Stimulated activated CD8-positive, alpha-beta memory T cell treated with anti-CD3 and anti-CD28 coated beads, Interleukin-7, amount 100 ng/mL, for 48 hours (primary cell): ENCODE results near the gene C17orf113.
"Not testable (repeated sequence)": the region's sequence is repeated elsewhere in the genome, so short reads cannot be mapped to it uniquely, and the experiment has no call there.

Experiments used
- DNase-seq, 2 donors: peaks; one replicate each; pipeline ENCODE4 v3.0.0-alpha.2; 2020; ENCODE audit warnings: low read depth in 1 of 2; ENCODE audit errors: extremely low read depth in 1 of 2

C17orf113 gene

DNA sequence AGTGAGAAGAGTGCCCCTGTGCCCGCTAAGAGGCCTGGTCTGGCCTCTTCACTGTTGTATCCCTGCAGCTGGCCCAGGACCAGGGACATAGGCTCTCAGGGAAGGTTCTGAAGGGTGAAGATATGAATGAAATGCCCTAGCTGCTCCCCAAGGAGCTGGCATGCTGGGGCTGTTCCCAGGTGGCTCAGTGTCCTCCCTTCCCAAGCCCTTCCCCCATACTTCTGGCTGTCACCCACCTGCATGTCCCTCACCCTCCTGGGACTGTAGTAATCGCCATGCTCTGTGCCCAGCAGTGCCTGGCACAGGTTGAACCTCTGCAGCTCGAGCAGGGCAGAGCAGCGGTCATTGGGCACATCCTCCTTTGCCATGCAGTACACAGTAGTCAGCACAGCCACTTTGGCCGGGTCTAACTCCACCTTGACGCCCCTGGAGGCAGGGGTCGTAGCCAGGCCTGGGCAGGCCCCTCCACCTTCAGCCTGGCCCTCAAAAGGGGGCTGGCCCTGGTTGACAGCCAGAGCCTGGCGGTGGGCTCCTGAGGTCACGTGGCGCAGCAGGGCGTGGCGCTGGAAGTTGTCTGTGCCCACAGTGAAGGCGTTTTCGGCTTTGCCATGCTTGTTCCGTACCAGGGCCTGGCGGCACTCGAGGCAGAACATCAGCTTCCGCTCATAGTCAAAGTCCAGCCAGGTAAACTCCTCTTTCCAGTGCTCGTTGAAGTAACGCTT is 7.6 kb downstream of the C17orf113 start:
- DNase-seq, result no peak

DNA sequence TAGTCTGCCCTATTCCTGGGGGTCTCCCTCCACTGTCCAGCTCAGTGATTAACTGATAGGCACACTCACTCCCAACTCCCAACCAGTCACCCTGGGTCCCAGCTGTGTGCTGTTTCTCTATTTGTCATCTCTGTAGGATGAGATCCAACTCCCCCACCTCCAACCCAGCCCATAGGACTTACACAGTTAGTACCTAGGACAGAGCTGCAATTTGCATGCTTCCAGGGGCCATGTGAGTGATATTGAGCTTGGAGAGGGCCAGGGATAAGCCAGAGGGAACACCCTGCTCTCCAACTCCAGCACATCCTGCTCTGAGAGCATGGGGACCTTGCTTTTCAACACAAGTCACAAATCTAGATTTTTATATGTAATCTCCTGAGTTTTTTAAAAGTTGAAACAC is 8.8 kb downstream of the C17orf113 start:
- no peak for DNase-seq

DNA sequence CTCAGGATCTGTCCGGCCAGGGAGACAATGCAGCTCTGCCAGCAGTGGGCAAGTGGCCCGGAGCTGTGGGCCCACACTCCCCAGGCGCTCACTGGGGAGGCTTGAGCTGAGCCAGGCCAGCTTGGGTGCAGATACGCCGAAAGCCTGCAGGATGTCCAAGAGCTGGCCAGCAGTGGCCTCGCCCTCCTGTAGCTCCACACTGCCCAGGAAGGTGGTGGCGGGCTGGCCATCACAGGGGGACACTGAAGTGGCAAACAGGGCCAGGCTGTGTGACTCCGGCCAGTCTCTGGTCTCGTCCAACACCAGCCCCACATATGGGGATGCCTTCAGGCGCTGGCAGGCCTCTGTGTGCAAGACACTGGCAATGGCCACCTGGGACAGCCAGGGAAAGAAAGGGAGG is 9.6 kb downstream of the C17orf113 start:
- DNase-seq, result no peak

GRCh38 chr17:42039794-42040763 is 10.3 kb downstream of the C17orf113 start:
- no peak for DNase-seq

DNA sequence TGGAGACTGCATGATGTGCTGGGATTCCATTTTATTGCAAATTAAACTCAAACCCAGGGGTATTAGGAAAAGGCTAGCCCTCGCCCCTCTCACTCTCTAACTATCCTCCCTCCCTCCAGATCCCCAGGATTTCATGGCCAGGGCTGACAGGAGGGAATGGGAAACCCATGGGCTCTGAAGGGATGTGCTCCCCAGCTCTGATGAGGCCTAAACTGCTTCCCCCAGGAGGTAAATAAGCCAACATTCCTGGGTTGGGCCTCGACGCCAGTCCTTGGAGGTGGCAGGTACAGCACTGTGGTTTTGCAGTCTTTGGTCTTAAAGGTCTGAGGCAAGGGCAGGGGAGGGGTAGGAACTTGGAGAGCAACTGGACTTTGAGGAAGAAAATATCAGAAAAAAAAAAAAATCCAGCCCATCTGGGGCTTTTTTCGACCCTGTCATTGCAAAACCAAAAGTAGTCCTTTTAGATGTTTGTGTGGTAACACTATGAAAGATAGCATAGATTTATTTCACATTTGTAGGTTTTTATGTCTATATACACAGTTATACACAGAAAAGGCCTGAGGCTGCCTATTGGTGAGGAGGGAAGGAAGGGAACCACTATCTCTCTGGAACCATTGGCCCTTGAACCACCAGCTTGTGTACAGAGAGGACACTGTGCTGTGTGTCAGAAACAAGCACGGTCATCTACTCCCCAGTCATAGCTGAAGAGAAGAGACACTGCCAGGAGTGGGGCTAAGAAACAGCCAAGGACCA is 12.0 kb downstream of the C17orf113 start:
- DNase-seq, result no peak

GRCh38 chr17:42034059-42034458 is 16.3 kb downstream of the C17orf113 start:
- DNase-seq, result no peak

DNA sequence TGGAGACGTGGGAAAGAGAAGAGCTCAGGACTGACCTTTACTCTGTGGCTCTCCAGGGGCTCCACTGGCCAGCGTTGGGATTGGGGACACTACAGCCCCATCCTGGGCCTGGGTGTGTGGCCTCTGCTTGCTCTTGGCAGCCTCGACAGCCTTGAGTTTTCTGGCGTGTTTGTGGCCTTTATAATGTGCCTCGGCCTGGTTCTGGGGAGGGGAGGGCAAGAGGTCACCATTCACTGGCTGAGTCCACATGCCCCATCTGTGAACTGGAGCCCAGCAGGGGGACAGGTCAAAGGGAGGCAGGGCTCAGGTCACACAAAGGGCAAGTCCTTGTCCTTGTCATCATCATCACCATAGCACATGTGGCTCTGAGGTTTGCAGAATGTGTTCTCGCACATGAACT is 18.8 kb downstream of the C17orf113 start:
- no peak for DNase-seq

- no peak for DNase-seq
Observed at GRCh38 chr17:42028791-42029127, 21.6 kb downstream of the C17orf113 start.

DNA sequence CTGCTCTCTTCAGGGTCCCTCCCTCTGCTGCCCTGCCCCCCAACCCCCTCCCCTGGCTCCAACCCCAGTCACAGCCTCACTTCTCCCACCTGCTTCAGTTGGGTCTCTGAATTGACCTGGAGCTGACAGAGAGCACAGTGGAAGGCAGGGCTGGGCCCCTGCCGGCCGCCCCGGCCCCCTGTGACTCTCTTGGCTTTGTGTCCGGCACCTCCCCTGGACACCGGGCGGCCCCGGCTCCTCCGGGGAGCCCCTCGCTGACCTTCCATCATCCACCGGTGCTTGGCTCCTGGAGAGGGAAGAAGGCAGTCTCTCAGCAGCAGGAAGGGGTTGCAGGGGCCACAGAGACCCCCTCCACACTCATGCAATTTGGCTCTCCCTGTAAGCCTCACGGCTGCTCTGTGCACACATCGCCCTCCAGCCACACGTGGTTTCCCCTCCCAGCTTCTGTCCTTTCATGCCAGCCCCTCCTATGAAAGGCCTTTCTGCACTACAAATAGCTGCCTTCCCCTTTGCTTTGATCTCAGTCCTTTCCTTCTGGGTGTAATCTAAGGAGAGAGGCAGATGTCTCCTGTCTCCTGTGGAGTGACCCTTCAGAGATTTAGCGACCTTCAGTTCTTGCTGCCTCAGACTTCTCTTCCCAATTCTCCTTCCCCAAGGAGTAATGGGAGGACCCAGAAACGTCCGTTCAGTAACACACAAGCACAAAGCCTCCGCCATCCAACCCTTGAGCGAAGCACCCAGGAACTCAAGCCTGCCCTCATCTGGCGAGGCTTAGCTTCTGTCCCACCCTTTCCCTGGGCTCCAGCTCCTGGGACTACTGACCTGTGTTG is 22.2 kb downstream of the C17orf113 start:
- no peak for DNase-seq

DNA sequence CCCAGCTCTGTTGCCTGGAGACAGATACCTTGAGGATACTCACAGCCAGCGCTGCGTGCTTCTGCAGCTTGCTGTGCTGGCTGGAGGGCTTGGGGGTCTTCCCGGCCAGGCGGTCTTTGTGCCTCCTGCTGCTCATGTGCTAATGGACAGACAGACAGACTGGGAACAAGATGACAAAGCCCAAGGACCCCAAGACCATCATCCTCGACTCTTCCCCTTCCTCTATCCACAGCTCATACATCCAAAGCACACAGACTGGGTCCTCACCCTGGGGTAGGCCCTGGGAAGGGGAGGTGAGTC is 22.9 kb downstream of the C17orf113 start:
- DNase-seq, result no peak

DNA sequence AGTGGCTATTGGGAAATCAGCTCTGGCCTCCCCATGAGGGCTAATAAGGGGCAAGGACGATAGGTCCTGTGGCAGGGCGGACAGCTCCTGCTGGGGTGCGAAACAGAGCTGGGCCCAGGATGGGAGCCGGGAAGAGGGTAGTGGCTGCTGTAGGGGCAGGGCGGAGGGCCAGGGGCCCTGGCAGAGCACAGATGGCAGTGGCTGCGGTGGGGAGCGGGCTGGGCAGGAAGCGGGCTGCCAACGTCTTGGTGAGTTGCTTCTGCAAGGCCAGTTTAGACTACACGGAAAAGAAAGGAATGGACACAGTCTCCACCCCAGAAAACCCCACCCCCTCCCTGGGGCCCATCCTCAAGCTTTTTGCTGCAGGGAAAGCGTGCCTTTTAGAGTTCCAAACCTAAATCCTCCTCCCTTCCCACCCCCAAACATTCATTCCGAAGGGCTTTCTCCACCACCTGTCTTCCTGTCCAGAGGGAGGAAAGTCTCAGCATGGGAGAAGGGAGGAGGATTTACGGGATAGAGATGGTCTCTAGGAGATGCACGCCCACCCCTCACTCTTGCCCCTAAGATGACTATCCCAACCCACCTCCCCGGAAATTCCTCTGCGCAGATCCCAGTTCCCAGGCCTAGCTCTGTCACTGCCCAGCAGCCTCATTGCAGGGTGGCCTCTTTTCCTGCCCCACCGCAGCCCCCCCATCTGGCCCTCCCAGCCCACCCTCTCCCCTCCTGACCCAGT is 23.4 kb downstream of the C17orf113 start:
- DNase-seq, result no peak

GRCh38 chr17:42025936-42026335 is 24.5 kb downstream of the C17orf113 start:
- no peak for DNase-seq

DNA sequence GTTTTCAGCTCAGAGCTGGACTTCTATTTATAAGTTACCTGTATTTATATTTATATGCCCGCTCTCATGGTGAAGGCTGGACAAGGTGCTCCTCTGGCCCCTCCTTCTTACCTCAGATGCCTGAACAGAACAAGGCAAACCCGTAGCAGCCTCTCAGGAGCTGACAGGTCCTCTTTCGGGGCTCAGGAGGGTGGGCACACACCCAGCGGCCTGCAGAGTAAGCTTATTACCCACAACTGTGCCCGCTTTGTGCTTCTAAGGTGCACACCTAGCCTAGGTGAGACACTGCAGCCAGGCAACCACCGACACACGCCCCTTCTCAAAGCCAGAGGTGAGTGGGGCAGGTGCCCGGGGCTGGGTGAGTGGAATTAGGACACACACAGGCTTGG is 25.2 kb downstream of the C17orf113 start:
- no peak for DNase-seq

GRCh38 chr17:42023524-42024349 is 26.7 kb downstream of the C17orf113 start:
- no peak for DNase-seq

DNA sequence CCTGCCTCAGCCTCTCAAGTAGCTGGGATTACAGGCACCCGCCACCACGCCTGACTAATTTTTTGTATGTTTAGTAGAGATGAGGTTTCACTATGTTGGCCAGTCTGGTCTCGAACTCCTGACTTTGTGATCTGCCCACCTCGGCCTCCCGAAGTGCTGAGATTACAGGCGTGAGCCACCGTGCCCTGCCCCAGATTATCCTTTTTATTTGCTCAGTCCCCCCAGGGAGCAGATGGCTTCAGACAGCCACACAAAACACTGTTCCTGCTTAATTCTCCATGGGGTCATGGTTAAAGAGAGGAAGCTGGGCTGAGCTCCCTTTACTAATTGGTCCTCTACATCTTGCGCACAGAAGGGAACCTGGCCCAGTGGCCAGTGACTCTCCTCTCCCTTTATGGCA is 29.6 kb downstream of the C17orf113 start:
- DNase-seq, result not testable (repeated sequence)

- DNase-seq, result peak; percentile 92 to 95
Observed at GRCh38 chr17:42019509-42020404, 30.6 kb downstream of the C17orf113 start, which contains the start of gene NKIRAS2. Gene NKIRAS2 (plus strand): TSS chr17:42020090. CDS start chr17:42021578, 1,488 bp downstream.

GRCh38 chr17:42018988-42019387 is 31.4 kb downstream of the C17orf113 start:
- DNase-seq, result no peak

DNA sequence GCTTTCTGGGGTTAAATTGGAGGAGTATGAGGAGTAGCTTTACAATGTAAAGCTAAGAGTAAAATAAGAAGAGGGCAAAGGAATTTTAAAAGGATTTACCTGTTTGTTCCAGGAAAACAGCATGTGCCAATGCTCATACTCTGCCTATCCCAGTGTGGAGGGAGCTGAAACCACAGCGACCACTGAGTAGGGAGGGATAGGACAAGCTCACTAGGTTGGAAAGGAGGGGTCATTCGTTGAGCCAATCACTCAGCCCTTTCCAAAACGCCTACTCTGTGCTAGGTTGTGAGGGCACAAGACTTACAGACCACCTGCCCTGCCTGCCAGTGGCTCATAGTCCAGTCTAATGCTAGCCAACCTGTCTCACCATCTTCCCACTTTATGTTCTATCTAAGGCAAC is 32.1 kb downstream of the C17orf113 start:
- no peak for DNase-seq
